H1 (cell line): ENCODE results near the gene DAPK1. TPM values are rescaled to one million over a fixed set of nuclear protein-coding genes. Genes with fewer than 3 reads are reported as not detected.

Source experiments
- CTCF ChIA-PET: fragments of 300-600 bp; sonication (Branson Sonifier 250); formaldehyde crosslinking; loops from one replicate; lab custom pipeline; 2021; ENCODE audit not compliant: partially characterized antibody; lab: Charles Lee
- POLR2A ChIA-PET: fragments of 300-600 bp; sonication (Branson Sonifier 250); formaldehyde crosslinking; loops from one replicate; lab custom pipeline; 2021; ENCODE audit warnings: inconsistent platforms; ENCODE audit not compliant: partially characterized antibody; lab: Charles Lee
- DNase-seq, 2 experiments: peaks; one replicate each; pipeline versions ENCODE4 v3.0.0 to v3.0.0-alpha.2; 2010 to 2022; ENCODE audit warnings: low spot score in 2 of 2, low read depth in 1 of 2, mixed read lengths in 1 of 2
- FAIRE-seq: peaks from 2 replicates; lab custom pipeline; 2011; peaks lifted over from hg19 to GRCh38; lab: Jason Lieb, UNC
- H2AFZ ChIP-seq: 2 replicates; pipeline ENCODE4 v1.8.1; 2012; ENCODE audit warnings: low read length, inconsistent platforms
- H2AK5ac ChIP-seq: 2 replicates; pipeline ENCODE4 v1.6.1; 2013; ENCODE audit warnings: low read depth, low read length
- H2BK120ac ChIP-seq: replicated peaks from 2 replicates; pipeline ENCODE3; 2013; ENCODE audit warnings: low read depth, low read length, inconsistent platforms
- H2BK12ac ChIP-seq: 2 replicates; pipeline ENCODE4 v1.6.1; 2013; ENCODE audit warnings: low read depth, low read length
- H2BK15ac ChIP-seq: 2 replicates; pipeline ENCODE4 v1.6.1; 2013; ENCODE audit warnings: low read length
- H2BK20ac ChIP-seq: 2 replicates; pipeline ENCODE4 v1.6.1; 2013; ENCODE audit warnings: low read length
- H2BK5ac ChIP-seq: 2 replicates; pipeline ENCODE4 v1.6.1; 2013; ENCODE audit warnings: low read depth, low read length
- H3K14ac ChIP-seq: 2 replicates; pipeline ENCODE4 v1.6.1; 2013; ENCODE audit warnings: inconsistent platforms; ENCODE audit not compliant: insufficient read length
- H3K18ac ChIP-seq: 2 replicates; pipeline ENCODE4 v1.6.1; 2013; ENCODE audit warnings: low read length; ENCODE audit errors: extremely low read depth
- H3K23ac ChIP-seq: 2 replicates; pipeline ENCODE4 v1.6.1; 2013; ENCODE audit warnings: inconsistent platforms; ENCODE audit not compliant: insufficient read length
- H3K23me2 ChIP-seq: 2 replicates; pipeline ENCODE4 v1.6.1; 2013; ENCODE audit warnings: low read depth, low read length
- H3K27ac ChIP-seq: 2 replicates; pipeline ENCODE4 v1.6.1; 2011; ENCODE audit warnings: low read depth, low read length, inconsistent platforms
- H3K27me3 ChIP-seq, 4 experiments: replicated peaks in 1 of 4; 1 replicate in 1 of 4; 2 replicates in 3 of 4; pipeline versions ENCODE4 v1.6.1 to v1.8.1; 2011 to 2013; ENCODE audit warnings: low read length in 3 of 4, mild to moderate bottlenecking in 3 of 4, inconsistent platforms in 2 of 4, mixed read lengths in 2 of 4, moderate library complexity in 1 of 4; ENCODE audit not compliant: control insufficient read depth in 3 of 4, insufficient read depth in 3 of 4; ENCODE audit errors: extremely low read depth in 1 of 4
- H3K36me3 ChIP-seq, 4 experiments: 2 replicates each; pipeline versions ENCODE4 v1.6.1 to v1.8.1; 2011 to 2013; ENCODE audit warnings: mild to moderate bottlenecking in 4 of 4, low read length in 3 of 4, moderate library complexity in 2 of 4, control low read depth in 1 of 4, inconsistent platforms in 1 of 4; ENCODE audit not compliant: insufficient read depth in 4 of 4, control insufficient read depth in 2 of 4
- H3K4ac ChIP-seq: replicated peaks from 2 replicates; pipeline ENCODE3; 2013; ENCODE audit warnings: low read length, low read depth, mixed read lengths, inconsistent platforms; ENCODE audit not compliant: insufficient read length
- H3K4me1 ChIP-seq, 4 experiments: replicated peaks in 1 of 4; 1 replicate in 1 of 4; 2 replicates in 3 of 4; pipeline versions ENCODE4 v1.6.1 to v1.8.1; 2011 to 2013; ENCODE audit warnings: low read length in 3 of 4, inconsistent platforms in 2 of 4, mixed read lengths in 1 of 4; ENCODE audit not compliant: insufficient read depth in 4 of 4, control insufficient read depth in 3 of 4
- H3K4me2 ChIP-seq, 2 experiments: 2 replicates each; pipeline versions ENCODE4 v1.6.1 to v1.8.1; 2011 to 2013; ENCODE audit warnings: low read depth in 2 of 2, low read length in 2 of 2, control low read depth in 1 of 2, inconsistent platforms in 1 of 2, mild to moderate bottlenecking in 1 of 2; ENCODE audit not compliant: insufficient read depth in 1 of 2
- H3K4me3 ChIP-seq, 4 experiments: fragments of 200-600, 300-600 bp in 1 of 4; sonication (generic), shearing (Covaris generic), sonication (Bioruptor Twin) in 1 of 4; 2 replicates each; pipeline versions ENCODE4 v1.5.1 to v1.8.1; 2011 to 2016; ENCODE audit warnings: low read length in 4 of 4, low read depth in 3 of 4, control low read depth in 2 of 4, inconsistent platforms in 2 of 4, mild to moderate bottlenecking in 2 of 4, mixed read lengths in 1 of 4, moderate library complexity in 1 of 4; ENCODE audit not compliant: insufficient read depth in 2 of 4; ENCODE audit errors: extremely low read depth in 1 of 4
- H3K56ac ChIP-seq: replicated peaks from 2 replicates; pipeline ENCODE3; 2013; ENCODE audit warnings: low read depth, mild to moderate bottlenecking, mixed read lengths, low read length, inconsistent platforms; ENCODE audit not compliant: insufficient read length
- H3K79me1 ChIP-seq: 2 replicates; pipeline ENCODE4 v1.6.1; 2013; ENCODE audit warnings: low read depth, low read length, control low read depth
- H3K79me2 ChIP-seq, 2 experiments: 2 replicates each; pipeline versions ENCODE4 v1.6.1 to v1.8.1; 2012 to 2013; ENCODE audit warnings: low read length in 2 of 2, mild to moderate bottlenecking in 2 of 2, inconsistent platforms in 1 of 2; ENCODE audit not compliant: insufficient read depth in 2 of 2, control insufficient read depth in 1 of 2
- H3K9ac ChIP-seq, 4 experiments: replicated peaks in 1 of 4; 1 replicate in 1 of 4; 2 replicates in 3 of 4; pipeline versions ENCODE4 v1.6.1 to v1.8.1; 2011 to 2013; ENCODE audit warnings: low read depth in 3 of 4, low read length in 3 of 4, control low read depth in 2 of 4, mild to moderate bottlenecking in 2 of 4, moderate library complexity in 2 of 4, inconsistent platforms in 1 of 4; ENCODE audit errors: extremely low read depth in 1 of 4
- H3K9me3 ChIP-seq, 2 experiments: 2 replicates each; pipeline versions ENCODE4 v1.6.1 to v1.8.1; 2012 to 2013; ENCODE audit warnings: mild to moderate bottlenecking in 2 of 2, moderate library complexity in 2 of 2, control low read depth in 1 of 2, inconsistent platforms in 1 of 2, low read depth in 1 of 2, low read length in 1 of 2, mixed read lengths in 1 of 2; ENCODE audit not compliant: insufficient read depth in 2 of 2
- H4K20me1 ChIP-seq, 2 experiments: replicated peaks in 1 of 2; 2 replicates each; pipeline versions ENCODE3 to v1.8.1; 2011 to 2013; ENCODE audit warnings: inconsistent platforms in 2 of 2, low read length in 2 of 2, mild to moderate bottlenecking in 1 of 2; ENCODE audit not compliant: insufficient read depth in 2 of 2, control insufficient read depth in 1 of 2
- H4K5ac ChIP-seq: 2 replicates; pipeline ENCODE4 v1.6.1; 2013; ENCODE audit warnings: low read length, low read depth, mixed read lengths, inconsistent platforms; ENCODE audit not compliant: insufficient read length
- H4K8ac ChIP-seq: 2 replicates; pipeline ENCODE4 v1.8.0; 2013; ENCODE audit warnings: mild to moderate bottlenecking, moderate library complexity, low read length, inconsistent platforms; ENCODE audit not compliant: insufficient read depth; ENCODE audit errors: extremely low read depth
- H4K91ac ChIP-seq: replicated peaks from 2 replicates; pipeline ENCODE3; 2013; ENCODE audit warnings: low read length, mixed read lengths, inconsistent platforms; ENCODE audit not compliant: insufficient read length
- CBX8 ChIP-seq: fragments of 300-800, 300-1000 bp; sonication (generic); IDR thresholded peaks from 2 replicates; pipeline ENCODE4 v1.7.1; 2016; ENCODE audit warnings: low read depth, low read length, borderline replicate concordance
- CHD2 ChIP-seq: IDR thresholded peaks from 2 replicates; pipeline ENCODE4 v1.6.1; 2012; ENCODE audit warnings: low read length, improper control_type of control experiment
- CTBP2 ChIP-seq: IDR thresholded peaks from 2 replicates; pipeline ENCODE4 v1.7.0; 2011; ENCODE audit warnings: borderline replicate concordance, mild to moderate bottlenecking, moderate library complexity, mixed read lengths, low read length; ENCODE audit not compliant: insufficient read depth, insufficient read length
- EP300 ChIP-seq, 2 experiments: IDR thresholded peaks; 1 replicate in 1 of 2; 2 replicates in 1 of 2; pipeline ENCODE4 v1.6.1; 2011 to 2012; ENCODE audit warnings: low read depth in 2 of 2, low read length in 2 of 2, mild to moderate bottlenecking in 2 of 2, borderline replicate concordance in 1 of 2, inconsistent platforms in 1 of 2, moderate library complexity in 1 of 2
- FOSL1 ChIP-seq: IDR thresholded peaks from 2 replicates; pipeline ENCODE4 v1.6.1; 2011; ENCODE audit warnings: mild to moderate bottlenecking, low read depth, low read length, moderate library complexity; ENCODE audit not compliant: insufficient read depth
- JUND ChIP-seq: IDR thresholded peaks from 2 replicates; pipeline ENCODE4 v1.6.1; 2011; ENCODE audit warnings: mild to moderate bottlenecking, improper control_type of control experiment, low read length
- KDM1A ChIP-seq: fragments of 200-600, 300-600 bp; sonication (generic); IDR thresholded peaks from 2 replicates; pipeline ENCODE4 v1.7.1; 2016; ENCODE audit warnings: mild to moderate bottlenecking, low read length, borderline replicate concordance
- KDM4A ChIP-seq: IDR thresholded peaks from one replicate; pipeline ENCODE4 v1.7.1; 2012; ENCODE audit warnings: low read depth, mild to moderate bottlenecking, moderate library complexity, low read length, inconsistent platforms; ENCODE audit not compliant: severe bottlenecking
- MAFK ChIP-seq: IDR thresholded peaks from 2 replicates; pipeline ENCODE4 v1.6.1; 2012; ENCODE audit warnings: low read depth, mild to moderate bottlenecking, improper control_type of control experiment, low read length
- SP2 ChIP-seq: IDR thresholded peaks from 2 replicates; pipeline ENCODE4 v1.6.1; 2012; ENCODE audit warnings: mild to moderate bottlenecking, low read length, inconsistent platforms
- TEAD4 ChIP-seq: IDR thresholded peaks from 2 replicates; pipeline ENCODE4 v1.6.1; 2012; ENCODE audit warnings: low read depth, low read length, inconsistent platforms, mixed read lengths
- USF2 ChIP-seq: IDR thresholded peaks from 2 replicates; pipeline ENCODE4 v1.6.1; 2011; ENCODE audit warnings: low read length, improper control_type of control experiment
- WGBS, 2 experiments: shearing (Covaris generic) in 1 of 2; methylation state at CpG; one replicate each; pipeline versions ENCODE4 v1.1.6 to v1.1.7; 2013 to 2015; ENCODE audit warnings: low lambda C conversion rate in 2 of 2, mixed read lengths in 2 of 2, inconsistent platforms in 1 of 2, low coverage in 1 of 2, missing lambda C conversion rate in 1 of 2; ENCODE audit not compliant: insufficient replicate concordance in 2 of 2, insufficient coverage in 1 of 2, insufficient read length in 1 of 2; ENCODE audit errors: extremely low coverage in 1 of 2, missing lambda C conversion rate in 1 of 2; 5-methylcytosine and 5-hydroxymethylcytosine counted together
- polyA plus RNA-seq, 7 experiments: library from polyadenylated mRNA; depleted of rRNA in 3 of 7; stranded (reverse) in 5 of 7; unstranded in 2 of 7; fragments of >200 nt in 5 of 7; fragments of 200-250 nt in 2 of 7; gene quantifications; 1 replicate in 5 of 7; 2 replicates in 1 of 7; 4 replicates in 1 of 7; pipeline versions ENCODE4 v1.2.1 to v1.2.3, GENCODE V29; 2011 to 2013; ENCODE audit warnings: missing spikeins in 2 of 7, mixed read lengths in 2 of 7
- total RNA-seq: library from RNA; stranded (reverse); fragmentation: NEBNext Ultra II Directional; extraction: Animal tissue kit (Norgen Biotek cat#: 25700); gene quantifications from 2 replicates; pipeline ENCODE4 v1.2.1, GENCODE V29; 2021

Gene DAPK1
- total and polyA plus RNA-seq, 2 of the 8 experiments (the other 6 are each of a cell fraction or from before 2014, with no cell fraction given): 62.4 to 131 TPM

- no peak overlapping the region for H2BK20ac ChIP-seq
- H3K79me1 ChIP-seq: peaks cover 13% of the 10 kb centered on the region
- H2AFZ ChIP-seq: no peak overlapping the region
- no peaks in the 10 kb centered on the region for H3K9me3 ChIP-seq
- no peak overlapping the region for H3K9ac ChIP-seq
- no peaks in the 10 kb centered on the region for H3K36me3 ChIP-seq
- H4K91ac ChIP-seq: no peak overlapping the region
- peaks cover 8 to 21% of the 10 kb centered on the region in 2 experiments for H4K20me1 ChIP-seq
- no peak overlapping the region for H4K5ac ChIP-seq
- peak overlapping the region in 1 of 2 experiments; percentile 5; a peak in 2 of 4 replicates for H3K4me2 ChIP-seq
- H3K14ac ChIP-seq: no peak overlapping the region
- H3K23ac ChIP-seq: no peak overlapping the region
- H2BK5ac ChIP-seq: no peak overlapping the region
- DNase-seq (no peak), FAIRE-seq (no peak)
- H2BK12ac ChIP-seq: no peak overlapping the region
- H3K4ac ChIP-seq: no peak overlapping the region
- no peaks in the 10 kb centered on the region for H3K27me3 ChIP-seq
- WGBS, 2 experiments: 70% methylated on average over 5 of the region's 5 CpGs; no CpG with 5 or more reads in 1 of the 2 experiments
- peaks cover 2 to 20% (median 8%) of the 10 kb centered on the region in 4 experiments; a peak in 5 of 7 replicates for H3K4me1 ChIP-seq
- no peaks in the 10 kb centered on the region for H3K23me2 ChIP-seq
- no peak overlapping the region for H2BK15ac ChIP-seq
- ChIA-PET CTCF (interaction anchor here (0.6 to 1.3 kb wide), 3 partner anchors 13 to 245 kb away, joined by 3 to 4 read pairs (median 3); no protein-coding TSS in a partner anchor), POLR2A (interaction anchor here (0.9 kb wide), 1 partner anchor 12 kb away, joined by 6 read pairs; no protein-coding TSS in a partner anchor)
- H3K18ac ChIP-seq: no peak overlapping the region
- peaks cover 0 to 68% of the 10 kb centered on the region in 2 experiments; a peak in 3 of 4 replicates for H3K79me2 ChIP-seq
- no peak overlapping the region for H2BK120ac ChIP-seq
- H3K27ac ChIP-seq: no peak overlapping the region
- no peak overlapping the region for H3K4me3 ChIP-seq
- H4K8ac ChIP-seq: no peak overlapping the region
- H3K56ac ChIP-seq: no peak overlapping the region
- H2AK5ac ChIP-seq: no peak overlapping the region
- TF ChIP-seq EP300 (IDR thresholded peaks at IDR 0.05; ENCODE audit: borderline replicate concordance in 1 of 2, low read depth in 2 of 2, low read length in 2 of 2) (no peak), FOSL1 (no peak), TEAD4 (no peak), KDM1A (no peak), KDM4A (no peak), SP2 (no peak), MAFK (no peak), CHD2 (no peak), CBX8 (no peak), JUND (no peak), USF2 (no peak), CTBP2 (no peak)
Observed at GRCh38 chr9:87593359-87593980, 95.8 kb downstream of the DAPK1 start.
